ENCODE results near the gene IL4R.

DNA sequence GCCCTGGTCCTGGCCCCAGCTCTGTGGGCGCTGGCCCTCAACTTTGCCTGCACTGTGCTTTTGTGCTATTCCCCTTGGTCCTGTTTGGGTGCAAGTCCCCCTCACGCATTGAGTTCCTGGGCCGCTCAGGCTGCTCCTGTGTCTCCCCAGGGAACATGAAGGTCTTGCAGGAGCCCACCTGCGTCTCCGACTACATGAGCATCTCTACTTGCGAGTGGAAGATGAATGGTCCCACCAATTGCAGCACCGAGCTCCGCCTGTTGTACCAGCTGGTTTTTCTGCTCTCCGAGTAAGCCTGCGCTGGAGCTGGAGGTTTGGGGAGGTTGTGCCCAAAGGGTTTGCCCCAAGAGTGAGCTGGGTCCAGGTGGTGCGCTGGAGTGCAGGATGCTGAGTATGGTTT is 28.2 kb downstream of the IL4R start:
- TF ChIP-seq, protein P1, sequence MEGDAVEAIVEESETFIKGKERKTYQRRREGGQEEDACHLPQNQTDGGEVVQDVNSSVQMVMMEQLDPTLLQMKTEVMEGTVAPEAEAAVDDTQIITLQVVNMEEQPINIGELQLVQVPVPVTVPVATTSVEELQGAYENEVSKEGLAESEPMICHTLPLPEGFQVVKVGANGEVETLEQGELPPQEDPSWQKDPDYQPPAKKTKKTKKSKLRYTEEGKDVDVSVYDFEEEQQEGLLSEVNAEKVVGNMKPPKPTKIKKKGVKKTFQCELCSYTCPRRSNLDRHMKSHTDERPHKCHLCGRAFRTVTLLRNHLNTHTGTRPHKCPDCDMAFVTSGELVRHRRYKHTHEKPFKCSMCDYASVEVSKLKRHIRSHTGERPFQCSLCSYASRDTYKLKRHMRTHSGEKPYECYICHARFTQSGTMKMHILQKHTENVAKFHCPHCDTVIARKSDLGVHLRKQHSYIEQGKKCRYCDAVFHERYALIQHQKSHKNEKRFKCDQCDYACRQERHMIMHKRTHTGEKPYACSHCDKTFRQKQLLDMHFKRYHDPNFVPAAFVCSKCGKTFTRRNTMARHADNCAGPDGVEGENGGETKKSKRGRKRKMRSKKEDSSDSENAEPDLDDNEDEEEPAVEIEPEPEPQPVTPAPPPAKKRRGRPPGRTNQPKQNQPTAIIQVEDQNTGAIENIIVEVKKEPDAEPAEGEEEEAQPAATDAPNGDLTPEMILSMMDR (IDR thresholded peaks at IDR 0.05; ENCODE audit: low read depth, low read length, missing input control): no peak
- TF ChIP-seq TAF1 (conservative IDR thresholded peaks at IDR 0.05) (no peak), RXRA (IDR thresholded peaks at IDR 0.05) (no peak), GABPA (IDR thresholded peaks at IDR 0.05 in 1 of 2, conservative IDR thresholded peaks at IDR 0.05 in 1 of 2) (no peak), YY1 (IDR thresholded peaks at IDR 0.05) (no peak), EGR1 (IDR thresholded peaks at IDR 0.05; ENCODE audit: low read depth in 2 of 2) (no peak), RAD21 (IDR thresholded peaks at IDR 0.05) (no peak)
- TF ChIP-seq, protein P2, sequence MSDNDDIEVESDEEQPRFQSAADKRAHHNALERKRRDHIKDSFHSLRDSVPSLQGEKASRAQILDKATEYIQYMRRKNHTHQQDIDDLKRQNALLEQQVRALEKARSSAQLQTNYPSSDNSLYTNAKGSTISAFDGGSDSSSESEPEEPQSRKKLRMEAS (IDR thresholded peaks at IDR 0.05): no peak
- TF ChIP-seq, protein P3, sequence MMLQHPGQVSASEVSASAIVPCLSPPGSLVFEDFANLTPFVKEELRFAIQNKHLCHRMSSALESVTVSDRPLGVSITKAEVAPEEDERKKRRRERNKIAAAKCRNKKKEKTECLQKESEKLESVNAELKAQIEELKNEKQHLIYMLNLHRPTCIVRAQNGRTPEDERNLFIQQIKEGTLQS (IDR thresholded peaks at IDR 0.05): no peak
- TF ChIP-seq, protein P4, sequence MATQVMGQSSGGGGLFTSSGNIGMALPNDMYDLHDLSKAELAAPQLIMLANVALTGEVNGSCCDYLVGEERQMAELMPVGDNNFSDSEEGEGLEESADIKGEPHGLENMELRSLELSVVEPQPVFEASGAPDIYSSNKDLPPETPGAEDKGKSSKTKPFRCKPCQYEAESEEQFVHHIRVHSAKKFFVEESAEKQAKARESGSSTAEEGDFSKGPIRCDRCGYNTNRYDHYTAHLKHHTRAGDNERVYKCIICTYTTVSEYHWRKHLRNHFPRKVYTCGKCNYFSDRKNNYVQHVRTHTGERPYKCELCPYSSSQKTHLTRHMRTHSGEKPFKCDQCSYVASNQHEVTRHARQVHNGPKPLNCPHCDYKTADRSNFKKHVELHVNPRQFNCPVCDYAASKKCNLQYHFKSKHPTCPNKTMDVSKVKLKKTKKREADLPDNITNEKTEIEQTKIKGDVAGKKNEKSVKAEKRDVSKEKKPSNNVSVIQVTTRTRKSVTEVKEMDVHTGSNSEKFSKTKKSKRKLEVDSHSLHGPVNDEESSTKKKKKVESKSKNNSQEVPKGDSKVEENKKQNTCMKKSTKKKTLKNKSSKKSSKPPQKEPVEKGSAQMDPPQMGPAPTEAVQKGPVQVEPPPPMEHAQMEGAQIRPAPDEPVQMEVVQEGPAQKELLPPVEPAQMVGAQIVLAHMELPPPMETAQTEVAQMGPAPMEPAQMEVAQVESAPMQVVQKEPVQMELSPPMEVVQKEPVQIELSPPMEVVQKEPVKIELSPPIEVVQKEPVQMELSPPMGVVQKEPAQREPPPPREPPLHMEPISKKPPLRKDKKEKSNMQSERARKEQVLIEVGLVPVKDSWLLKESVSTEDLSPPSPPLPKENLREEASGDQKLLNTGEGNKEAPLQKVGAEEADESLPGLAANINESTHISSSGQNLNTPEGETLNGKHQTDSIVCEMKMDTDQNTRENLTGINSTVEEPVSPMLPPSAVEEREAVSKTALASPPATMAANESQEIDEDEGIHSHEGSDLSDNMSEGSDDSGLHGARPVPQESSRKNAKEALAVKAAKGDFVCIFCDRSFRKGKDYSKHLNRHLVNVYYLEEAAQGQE (IDR thresholded peaks at IDR 0.05): no peak
